Karpas-422 (cell line): ENCODE measurements around the gene SLC10A6. TPM values are rescaled to one million over a fixed set of nuclear protein-coding genes. Genes with fewer than 3 reads are reported as not detected.

Source experiments
- DNase-seq: peaks from one replicate; pipeline ENCODE4 v3.0.0-alpha.2; 2015
- H2AFZ ChIP-seq: fragments of 200-600 bp; sonication (generic); 2 replicates; pipeline ENCODE4 v1.6.1; 2014; ENCODE audit warnings: antibody characterized with exemption, low read length, mixed read lengths
- H3K27ac ChIP-seq: fragments of 200-600 bp; sonication (generic); 2 replicates; pipeline ENCODE4 v1.5.1; 2014; ENCODE audit warnings: mild to moderate bottlenecking, low read length, moderate library complexity
- H3K27me3 ChIP-seq: fragments of 200-600 bp; sonication (generic); 2 replicates; pipeline ENCODE4 v1.6.1; 2014; ENCODE audit warnings: low read length, mixed read lengths
- H3K36me3 ChIP-seq: fragments of 200-600 bp; sonication (generic); 2 replicates; pipeline ENCODE4 v1.6.1; 2014; ENCODE audit warnings: low read length, mixed read lengths; ENCODE audit not compliant: insufficient read depth
- H3K4me1 ChIP-seq: fragments of 200-600 bp; sonication (generic); 2 replicates; pipeline ENCODE4 v1.6.1; 2014; ENCODE audit warnings: mild to moderate bottlenecking, low read length, mixed read lengths
- H3K4me2 ChIP-seq: fragments of 200-600 bp; sonication (generic); 2 replicates; pipeline ENCODE4 v1.6.1; 2014; ENCODE audit warnings: low read length, low read depth, mild to moderate bottlenecking; ENCODE audit not compliant: poor library complexity, severe bottlenecking
- H3K4me3 ChIP-seq: fragments of 200-600 bp; sonication (generic); 2 replicates; pipeline ENCODE4 v1.5.1; 2014; ENCODE audit warnings: mild to moderate bottlenecking, antibody characterized with exemption, low read length, mixed read lengths
- H3K79me2 ChIP-seq: fragments of 200-600 bp; sonication (generic); 2 replicates; pipeline ENCODE4 v1.6.1; 2014; ENCODE audit warnings: mild to moderate bottlenecking, low read length, mixed read lengths
- H3K9ac ChIP-seq: fragments of 200-600 bp; sonication (generic); 2 replicates; pipeline ENCODE4 v1.6.0; 2014; ENCODE audit warnings: low read length
- H3K9me2 ChIP-seq: fragments of 200-600 bp; sonication (generic), shearing (Covaris generic); replicated peaks from 2 replicates; pipeline ENCODE4 v1.6.0; 2014; ENCODE audit warnings: mild to moderate bottlenecking, low read length, moderate library complexity; ENCODE audit not compliant: insufficient read depth
- H3K9me3 ChIP-seq: fragments of 300-700, 200-600 bp; sonication (generic); 2 replicates; pipeline ENCODE4 v1.6.1; 2014; ENCODE audit warnings: low read length, mixed read lengths
- H4K20me1 ChIP-seq: fragments of 200-600 bp; sonication (generic); 2 replicates; pipeline ENCODE4 v1.6.1; 2014; ENCODE audit warnings: mild to moderate bottlenecking, antibody characterized with exemption, low read length, low read depth; ENCODE audit not compliant: insufficient read depth
- total RNA-seq: library from RNA; depleted of rRNA; stranded (reverse); fragments of >200 nt; shearing (Covaris generic); gene quantifications from 2 replicates; pipeline ENCODE4 v1.2.3, GENCODE V29; 2014; ENCODE audit warnings: low replicate concordance; rRNA removed

Gene SLC10A6
- total RNA-seq, 1 experiment from 2014 or later = not detected

DNA sequence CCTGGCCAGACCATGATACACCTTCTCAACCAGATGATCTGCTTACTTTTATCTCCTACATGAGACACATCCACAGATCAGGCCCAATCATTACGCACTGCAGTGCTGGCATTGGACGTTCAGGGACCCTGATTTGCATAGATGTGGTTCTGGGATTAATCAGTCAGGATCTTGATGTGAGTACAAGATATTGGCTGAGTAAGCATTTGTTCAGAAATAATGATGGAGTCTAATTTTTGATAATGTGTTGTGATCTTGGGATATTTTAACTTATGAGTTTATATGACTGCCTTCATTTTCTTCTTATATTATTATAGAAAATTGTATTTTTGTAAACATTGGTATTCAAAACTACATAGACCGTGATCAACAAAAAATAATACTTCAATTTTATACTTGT is 39.4 kb downstream of the SLC10A6 start:
- H3K9ac ChIP-seq = no peak overlapping the region
- H3K4me3 ChIP-seq = no peak overlapping the region
- H4K20me1 ChIP-seq = no peaks in the 10 kb centered on the region
- no peak overlapping the region for H3K4me2 ChIP-seq
- H3K27me3 ChIP-seq = no peaks in the 10 kb centered on the region
- H3K36me3 ChIP-seq = no peaks in the 10 kb centered on the region
- H3K9me2 ChIP-seq = no peaks in the 10 kb centered on the region
- no peaks in the 10 kb centered on the region for H3K4me1 ChIP-seq
- no peak for DNase-seq
- H3K27ac ChIP-seq = no peak overlapping the region
- H3K79me2 ChIP-seq = no peaks in the 10 kb centered on the region
- H2AFZ ChIP-seq = no peak overlapping the region
- no peaks in the 10 kb centered on the region for H3K9me3 ChIP-seq

DNA sequence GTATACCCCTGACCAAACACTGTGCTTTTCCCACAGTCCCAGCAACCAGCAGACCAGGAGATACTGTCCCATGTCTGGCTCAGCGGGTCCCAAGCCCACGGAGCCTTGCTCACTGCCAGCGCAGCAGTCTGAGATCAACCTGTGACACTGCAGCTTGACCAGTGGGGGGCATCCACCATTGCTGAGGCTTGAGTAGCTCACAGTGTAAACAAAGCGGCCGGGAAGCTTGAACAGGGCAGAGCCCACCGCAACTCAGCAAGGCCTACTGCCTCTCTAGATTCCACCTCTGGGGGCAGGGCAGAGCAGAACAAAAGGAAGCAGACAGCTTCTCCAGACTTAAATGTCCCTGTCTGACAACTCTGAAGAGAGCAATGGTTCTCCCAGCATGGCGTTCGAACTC is 58.1 kb downstream of the SLC10A6 start:
- Histone ChIP-seq H3K9me3 (no peaks in the 10 kb centered on the region), H3K4me3 (no peak overlapping the region), H3K27ac (no peak overlapping the region), H3K9ac (no peak overlapping the region), H3K79me2 (no peaks in the 10 kb centered on the region), H3K9me2 (no peaks in the 10 kb centered on the region), H3K4me1 (no peaks in the 10 kb centered on the region), H3K27me3 (no peaks in the 10 kb centered on the region; the same call in 1 of the 2 replicates), H3K36me3 (no peaks in the 10 kb centered on the region), H4K20me1 (no peaks in the 10 kb centered on the region), H2AFZ (no peak overlapping the region), H3K4me2 (no peak overlapping the region)
- DNase-seq = peak; percentile 41

DNA sequence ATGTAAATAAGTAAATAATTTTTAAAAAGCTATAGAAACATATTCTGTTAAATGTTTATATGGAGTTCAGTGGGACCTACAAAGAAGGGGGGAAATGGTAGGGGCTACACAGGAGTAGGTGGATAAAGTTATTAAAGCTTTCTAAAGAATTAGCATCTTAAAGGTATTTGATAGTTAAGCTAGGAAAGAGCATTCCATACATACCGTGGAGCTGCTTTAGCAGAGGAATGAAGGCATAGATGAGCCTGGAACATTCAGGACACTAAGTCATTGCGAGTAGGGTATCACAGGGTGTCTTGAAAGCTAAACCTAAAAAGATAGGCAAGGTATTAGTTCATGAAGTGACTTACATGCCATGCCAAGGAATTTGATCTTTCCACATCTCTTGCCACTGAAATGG is 60.4 kb downstream of the SLC10A6 start:
- H3K79me2 ChIP-seq = no peaks in the 10 kb centered on the region
- H3K27ac ChIP-seq = no peak overlapping the region
- H3K27me3 ChIP-seq = no peaks in the 10 kb centered on the region; the same call in 1 of the 2 replicates
- no peaks in the 10 kb centered on the region for H3K36me3 ChIP-seq
- H3K9me3 ChIP-seq = no peaks in the 10 kb centered on the region
- H3K4me2 ChIP-seq = no peak overlapping the region
- no peak overlapping the region for H2AFZ ChIP-seq
- no peaks in the 10 kb centered on the region for H4K20me1 ChIP-seq
- DNase-seq = no peak
- H3K9ac ChIP-seq = no peak overlapping the region
- no peaks in the 10 kb centered on the region for H3K4me1 ChIP-seq
- no peaks in the 10 kb centered on the region for H3K9me2 ChIP-seq
- H3K4me3 ChIP-seq = no peak overlapping the region

DNA sequence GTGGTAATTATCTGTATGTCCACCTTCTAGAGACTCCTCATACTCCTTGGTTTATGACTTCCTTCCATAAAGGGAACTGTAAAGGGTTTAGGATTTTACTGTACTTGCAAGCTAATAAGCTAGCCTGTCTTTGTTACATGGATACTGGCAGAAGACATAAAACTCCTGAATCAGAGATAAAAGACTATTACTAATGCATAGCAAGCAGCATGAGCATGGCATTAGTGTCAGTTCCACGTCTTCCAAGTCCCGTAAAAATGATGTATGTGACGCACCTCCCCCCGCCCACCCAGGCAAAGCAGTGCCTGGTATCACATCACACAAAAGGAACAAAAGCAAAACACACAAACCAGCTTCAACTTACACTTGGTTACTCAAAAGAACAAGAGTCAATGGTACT is 71.0 kb downstream of the SLC10A6 start:
- Histone ChIP-seq H3K79me2 (no peaks in the 10 kb centered on the region), H3K4me1 (no peaks in the 10 kb centered on the region), H4K20me1 (no peaks in the 10 kb centered on the region), H3K4me2 (no peak overlapping the region), H3K9me3 (no peaks in the 10 kb centered on the region), H3K36me3 (no peaks in the 10 kb centered on the region), H3K4me3 (no peak overlapping the region), H3K9ac (no peak overlapping the region), H3K27me3 (no peaks in the 10 kb centered on the region), H3K27ac (no peak overlapping the region), H2AFZ (no peak overlapping the region), H3K9me2 (no peaks in the 10 kb centered on the region)
- no peak for DNase-seq

DNA sequence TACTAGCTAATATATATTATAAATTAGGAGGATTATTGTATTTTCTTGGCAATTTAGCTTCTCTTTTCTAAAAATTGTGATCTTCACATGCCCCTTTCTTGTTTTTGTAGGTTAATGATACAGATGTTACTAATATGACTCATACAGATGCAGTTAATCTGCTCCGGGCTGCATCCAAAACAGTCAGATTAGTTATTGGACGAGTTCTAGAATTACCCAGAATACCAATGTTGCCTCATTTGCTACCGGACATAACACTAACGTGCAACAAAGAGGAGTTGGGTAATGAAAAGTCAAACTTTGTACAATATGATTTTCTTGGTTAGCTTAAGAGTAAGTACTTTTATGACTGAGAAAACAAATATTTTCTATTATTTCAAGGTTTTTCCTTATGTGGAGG is 74.1 kb downstream of the SLC10A6 start:
- Histone ChIP-seq H2AFZ (no peak overlapping the region), H3K9me3 (no peaks in the 10 kb centered on the region), H3K36me3 (no peaks in the 10 kb centered on the region), H3K27me3 (no peaks in the 10 kb centered on the region), H3K4me2 (no peak overlapping the region), H3K27ac (no peak overlapping the region), H3K79me2 (no peaks in the 10 kb centered on the region), H3K4me1 (no peaks in the 10 kb centered on the region), H3K9ac (no peak overlapping the region), H4K20me1 (no peaks in the 10 kb centered on the region), H3K9me2 (no peaks in the 10 kb centered on the region), H3K4me3 (no peak overlapping the region)
- DNase-seq = no peak

Other genes starting within 250 kb of the SLC10A6 start
- not detected in 2 replicates for gene C4orf36, start 43.0 kb upstream of the SLC10A6 start, total RNA-seq
- 4.0 and 6.6 TPM in 2 replicates for gene AFF1, start 85.6 kb upstream of the SLC10A6 start, total RNA-seq